Mesendoderm (in vitro differentiated cells): ENCODE results near the gene FAM171A1.

Source experiments
- DNase-seq: peaks from one replicate; pipeline ENCODE4 v3.0.0; 2013
- H2AK5ac ChIP-seq: 2 replicates; pipeline ENCODE4 v1.6.1; 2013; ENCODE audit warnings: low read length, inconsistent platforms
- H2BK120ac ChIP-seq: 2 replicates; pipeline ENCODE4 v1.6.1; 2013; ENCODE audit warnings: low read depth, mild to moderate bottlenecking, low read length, moderate library complexity, mixed read lengths
- H2BK15ac ChIP-seq: replicated peaks from 2 replicates; pipeline ENCODE4 v1.6.1; 2013; ENCODE audit warnings: low read depth, mild to moderate bottlenecking, moderate library complexity
- H2BK5ac ChIP-seq: 2 replicates; pipeline ENCODE4 v1.6.1; 2013; ENCODE audit warnings: low read length, inconsistent platforms
- H3K18ac ChIP-seq: 2 replicates; pipeline ENCODE4 v1.6.1; 2013; ENCODE audit warnings: mild to moderate bottlenecking, low read length, mixed read lengths
- H3K23ac ChIP-seq: one replicate; pipeline ENCODE4 v1.6.1; 2013; ENCODE audit warnings: low read length
- H3K27ac ChIP-seq: 2 replicates; pipeline ENCODE4 v1.5.1; 2013; ENCODE audit warnings: low read depth, mild to moderate bottlenecking, inconsistent platforms, low read length, moderate library complexity
- H3K27me3 ChIP-seq: 2 replicates; pipeline ENCODE4 v1.6.1; 2013; ENCODE audit warnings: low read length, control low read depth, mild to moderate bottlenecking, inconsistent platforms; ENCODE audit not compliant: insufficient read depth, poor library complexity
- H3K36me3 ChIP-seq: 2 replicates; pipeline ENCODE4 v1.6.1; 2013; ENCODE audit warnings: low read length, inconsistent platforms; ENCODE audit not compliant: control insufficient read depth, insufficient read depth
- H3K4ac ChIP-seq: one replicate; pipeline ENCODE4 v1.6.1; 2013; ENCODE audit warnings: low read depth, mild to moderate bottlenecking, low read length, moderate library complexity
- H3K4me1 ChIP-seq: 2 replicates; pipeline ENCODE4 v1.6.1; 2013; ENCODE audit warnings: low read depth, low read length, inconsistent platforms; ENCODE audit not compliant: control insufficient read depth
- H3K4me2 ChIP-seq: 2 replicates; pipeline ENCODE4 v1.6.1; 2013; ENCODE audit warnings: low read length
- H3K4me3 ChIP-seq: 2 replicates; pipeline ENCODE4 v1.5.1; 2013; ENCODE audit warnings: mild to moderate bottlenecking, low read length
- H3K56ac ChIP-seq: one replicate; pipeline ENCODE4 v1.6.1; 2013; ENCODE audit warnings: low read length
- H3K79me1 ChIP-seq: 2 replicates; pipeline ENCODE4 v1.6.1; 2013; ENCODE audit warnings: low read length, inconsistent platforms
- H3K79me2 ChIP-seq: 2 replicates; pipeline ENCODE4 v1.6.1; 2013; ENCODE audit warnings: mild to moderate bottlenecking, low read length; ENCODE audit not compliant: control insufficient read depth, insufficient read depth
- H3K9ac ChIP-seq: 2 replicates; pipeline ENCODE4 v1.6.1; 2013; ENCODE audit warnings: low read length, inconsistent platforms
- H4K5ac ChIP-seq: one replicate; pipeline ENCODE4 v1.6.1; 2013; ENCODE audit warnings: low read length
- H4K8ac ChIP-seq: one replicate; pipeline ENCODE4 v1.6.1; 2013; ENCODE audit warnings: low read depth, mild to moderate bottlenecking, control low read depth, low read length, moderate library complexity
- WGBS: extraction: QIAGEN DNeasy Blood & Tissue Kit; methylation state at CpG from one replicate; pipeline ENCODE4 v1.1.7; 2013; ENCODE audit warnings: low lambda C conversion rate, missing lambda C conversion rate; ENCODE audit not compliant: insufficient coverage; ENCODE audit errors: extremely low coverage; 5-methylcytosine and 5-hydroxymethylcytosine counted together

The FAM171A1 gene

GRCh38 chr10:15320522-15321203, 50.4 kb downstream of the FAM171A1 start:
- no peak for DNase-seq
- Histone ChIP-seq H3K79me2 (peaks cover 7% of the 10 kb centered on the region), H3K27me3 (no peaks in the 10 kb centered on the region), H3K27ac (no peak overlapping the region), H2AK5ac (no peak overlapping the region), H3K36me3 (no peaks in the 10 kb centered on the region), H4K8ac (no peak overlapping the region), H3K79me1 (peaks cover 24% of the 10 kb centered on the region), H2BK15ac (no peak overlapping the region), H3K4me2 (no peak overlapping the region), H2BK5ac (no peak overlapping the region), H3K4me3 (no peak overlapping the region), H3K4me1 (peaks cover 5% of the 10 kb centered on the region), H2BK120ac (no peak overlapping the region), H3K56ac (no peak overlapping the region), H3K18ac (no peak overlapping the region), H3K4ac (no peak overlapping the region), H3K9ac (no peak overlapping the region), H3K23ac (no peak overlapping the region), H4K5ac (no peak overlapping the region)
- WGBS: no CpG with 5 or more reads among the region's 3 CpGs

GRCh38 chr10:15320118-15320517, 51.0 kb downstream of the FAM171A1 start:
- no peak overlapping the region for H2BK5ac ChIP-seq
- H3K23ac ChIP-seq: no peak overlapping the region
- H3K4me1 ChIP-seq: peaks cover 5% of the 10 kb centered on the region
- H3K27me3 ChIP-seq: no peaks in the 10 kb centered on the region
- H2AK5ac ChIP-seq: no peak overlapping the region
- peaks cover 23% of the 10 kb centered on the region for H3K79me1 ChIP-seq
- H4K5ac ChIP-seq: no peak overlapping the region
- DNase-seq: no peak
- no peak overlapping the region for H3K4ac ChIP-seq
- no peaks in the 10 kb centered on the region for H3K36me3 ChIP-seq
- no peak overlapping the region for H3K56ac ChIP-seq
- H3K27ac ChIP-seq: no peak overlapping the region
- H2BK15ac ChIP-seq: no peak overlapping the region
- H3K18ac ChIP-seq: no peak overlapping the region
- H3K9ac ChIP-seq: no peak overlapping the region
- no peak overlapping the region for H4K8ac ChIP-seq
- no peak overlapping the region for H3K4me2 ChIP-seq
- no CpG with 5 or more reads among the region's 7 CpGs for WGBS
- H3K79me2 ChIP-seq: peaks cover 7% of the 10 kb centered on the region
- H2BK120ac ChIP-seq: no peak overlapping the region
- H3K4me3 ChIP-seq: no peak overlapping the region

GRCh38 chr10:15316871-15317464, 54.1 kb downstream of the FAM171A1 start:
- H3K9ac ChIP-seq: no peak overlapping the region
- no peak overlapping the region for H2BK15ac ChIP-seq
- no peak overlapping the region for H3K23ac ChIP-seq
- no peak overlapping the region for H3K27ac ChIP-seq
- H2BK5ac ChIP-seq: no peak overlapping the region
- H3K36me3 ChIP-seq: no peaks in the 10 kb centered on the region
- no peak overlapping the region for H3K56ac ChIP-seq
- H3K4me2 ChIP-seq: no peak overlapping the region
- no CpG with 5 or more reads among the region's 9 CpGs for WGBS
- H3K4me3 ChIP-seq: no peak overlapping the region
- no peak overlapping the region for H2BK120ac ChIP-seq
- no peaks in the 10 kb centered on the region for H3K27me3 ChIP-seq
- no peak overlapping the region for H4K5ac ChIP-seq
- H3K79me2 ChIP-seq: peaks cover 3% of the 10 kb centered on the region
- H2AK5ac ChIP-seq: no peak overlapping the region
- peaks cover 5% of the 10 kb centered on the region for H3K4me1 ChIP-seq
- DNase-seq: no peak
- peaks cover 18% of the 10 kb centered on the region for H3K79me1 ChIP-seq
- no peak overlapping the region for H4K8ac ChIP-seq
- no peak overlapping the region for H3K4ac ChIP-seq
- no peak overlapping the region for H3K18ac ChIP-seq

- Histone ChIP-seq H2BK5ac (no peak overlapping the region), H3K23ac (no peak overlapping the region), H4K5ac (no peak overlapping the region), H4K8ac (no peak overlapping the region), H3K56ac (no peak overlapping the region), H3K4me1 (peaks cover 5% of the 10 kb centered on the region), H3K36me3 (no peaks in the 10 kb centered on the region), H3K27me3 (no peaks in the 10 kb centered on the region), H3K9ac (no peak overlapping the region), H3K79me2 (peaks cover 2% of the 10 kb centered on the region), H3K4ac (no peak overlapping the region), H3K27ac (no peak overlapping the region), H3K4me3 (no peak overlapping the region), H3K4me2 (no peak overlapping the region), H2BK15ac (no peak overlapping the region), H3K79me1 (peaks cover 16% of the 10 kb centered on the region), H2AK5ac (no peak overlapping the region), H2BK120ac (no peak overlapping the region), H3K18ac (no peak overlapping the region)
- no CpG with 5 or more reads among the region's 9 CpGs for WGBS
- DNase-seq: no peak
Observed at GRCh38 chr10:15316145-15316544, 54.9 kb downstream of the FAM171A1 start.

- peaks cover 4% of the 10 kb centered on the region for H3K79me2 ChIP-seq
Observed at GRCh38 chr10:15315286-15315685, 55.8 kb downstream of the FAM171A1 start.

More at GRCh38 chr10:15315286-15315685, 55.8 kb downstream of the FAM171A1 start:
- H3K79me1 ChIP-seq: peaks cover 16% of the 10 kb centered on the region
- no peak overlapping the region for H3K4me3 ChIP-seq
- no peak overlapping the region for H2BK15ac ChIP-seq
- no peak overlapping the region for H4K5ac ChIP-seq
- no peaks in the 10 kb centered on the region for H3K36me3 ChIP-seq
- no peak overlapping the region for H3K56ac ChIP-seq
- no peak overlapping the region for H3K27ac ChIP-seq
- DNase-seq: no peak
- WGBS: no CpG with 5 or more reads among the region's 8 CpGs
- H2BK120ac ChIP-seq: no peak overlapping the region
- H3K4me2 ChIP-seq: no peak overlapping the region
- no peaks in the 10 kb centered on the region for H3K27me3 ChIP-seq
- H3K23ac ChIP-seq: no peak overlapping the region
- H4K8ac ChIP-seq: no peak overlapping the region
- no peak overlapping the region for H2AK5ac ChIP-seq
- no peak overlapping the region for H2BK5ac ChIP-seq
- no peak overlapping the region for H3K18ac ChIP-seq
- no peak overlapping the region for H3K4ac ChIP-seq
- H3K4me1 ChIP-seq: peaks cover 6% of the 10 kb centered on the region
- H3K9ac ChIP-seq: no peak overlapping the region
